Measurements from ENCODE around the gene AOC2.
A peak's percentile ranks its signal among the peaks of the same experiment; 100 is the strongest.

Gene AOC2

GRCh38 chr17:42797067-42798007 is 47.0 kb upstream of the AOC2 start:
- TF ChIP-seq, protein P1, sequence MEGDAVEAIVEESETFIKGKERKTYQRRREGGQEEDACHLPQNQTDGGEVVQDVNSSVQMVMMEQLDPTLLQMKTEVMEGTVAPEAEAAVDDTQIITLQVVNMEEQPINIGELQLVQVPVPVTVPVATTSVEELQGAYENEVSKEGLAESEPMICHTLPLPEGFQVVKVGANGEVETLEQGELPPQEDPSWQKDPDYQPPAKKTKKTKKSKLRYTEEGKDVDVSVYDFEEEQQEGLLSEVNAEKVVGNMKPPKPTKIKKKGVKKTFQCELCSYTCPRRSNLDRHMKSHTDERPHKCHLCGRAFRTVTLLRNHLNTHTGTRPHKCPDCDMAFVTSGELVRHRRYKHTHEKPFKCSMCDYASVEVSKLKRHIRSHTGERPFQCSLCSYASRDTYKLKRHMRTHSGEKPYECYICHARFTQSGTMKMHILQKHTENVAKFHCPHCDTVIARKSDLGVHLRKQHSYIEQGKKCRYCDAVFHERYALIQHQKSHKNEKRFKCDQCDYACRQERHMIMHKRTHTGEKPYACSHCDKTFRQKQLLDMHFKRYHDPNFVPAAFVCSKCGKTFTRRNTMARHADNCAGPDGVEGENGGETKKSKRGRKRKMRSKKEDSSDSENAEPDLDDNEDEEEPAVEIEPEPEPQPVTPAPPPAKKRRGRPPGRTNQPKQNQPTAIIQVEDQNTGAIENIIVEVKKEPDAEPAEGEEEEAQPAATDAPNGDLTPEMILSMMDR (conservative IDR thresholded peaks at IDR 0.05; ENCODE audit: low read depth, low read length) = no peak
- Histone ChIP-seq H3K27me3 (ENCODE audit: insufficient read depth, low read depth) (no peaks in the 10 kb centered on the region), H3K27ac (no peak overlapping the region), H3K9ac (peak overlapping the region; percentile 81; the same call in 1 of the 2 replicates), H3K4me2 (peak overlapping the region; percentile 98), H3K4me3 (IDR thresholded peaks at IDR 0.05; ENCODE audit: insufficient read depth, low read depth, low read length) (no peak overlapping the region), H4K20me1 (ENCODE audit: insufficient read depth) (no peaks in the 10 kb centered on the region), H3K79me2 (ENCODE audit: insufficient read depth, low read depth) (no peaks in the 10 kb centered on the region; the same call in 1 of the 2 replicates), H3K36me3 (ENCODE audit: insufficient read depth) (no peaks in the 10 kb centered on the region), H3K4me1 (ENCODE audit: low read depth, poor library complexity, severe bottlenecking) (peaks cover 13% of the 10 kb centered on the region), H2AFZ (ENCODE audit: low read depth) (peak overlapping the region; percentile 71; the same call in 1 of the 2 replicates)

- peak overlapping the region; percentile 71 for H2AFZ ChIP-seq (ENCODE audit: low read depth)
- no peak overlapping the region; the same call in 1 of the 2 replicates for H3K27ac ChIP-seq
- H3K4me3 ChIP-seq (IDR thresholded peaks at IDR 0.05; ENCODE audit: insufficient read depth, low read depth, low read length) = no peak overlapping the region
- peak overlapping the region; percentile 98 for H3K4me2 ChIP-seq
- H3K9ac ChIP-seq = peak overlapping the region; percentile 81
- no peaks in the 10 kb centered on the region for H4K20me1 ChIP-seq (ENCODE audit: insufficient read depth)
- H3K4me1 ChIP-seq (ENCODE audit: low read depth, poor library complexity, severe bottlenecking) = peaks cover 13% of the 10 kb centered on the region
- no peaks in the 10 kb centered on the region for H3K36me3 ChIP-seq (ENCODE audit: insufficient read depth)
- TF ChIP-seq, protein P1 (conservative IDR thresholded peaks at IDR 0.05; ENCODE audit: low read depth, low read length) = no peak
- H3K79me2 ChIP-seq (ENCODE audit: insufficient read depth, low read depth) = no peaks in the 10 kb centered on the region; the same call in 1 of the 2 replicates
- H3K27me3 ChIP-seq (ENCODE audit: insufficient read depth, low read depth) = no peaks in the 10 kb centered on the region
Measured at GRCh38 chr17:42798011-42798382, 46.4 kb upstream of the AOC2 start.

DNA sequence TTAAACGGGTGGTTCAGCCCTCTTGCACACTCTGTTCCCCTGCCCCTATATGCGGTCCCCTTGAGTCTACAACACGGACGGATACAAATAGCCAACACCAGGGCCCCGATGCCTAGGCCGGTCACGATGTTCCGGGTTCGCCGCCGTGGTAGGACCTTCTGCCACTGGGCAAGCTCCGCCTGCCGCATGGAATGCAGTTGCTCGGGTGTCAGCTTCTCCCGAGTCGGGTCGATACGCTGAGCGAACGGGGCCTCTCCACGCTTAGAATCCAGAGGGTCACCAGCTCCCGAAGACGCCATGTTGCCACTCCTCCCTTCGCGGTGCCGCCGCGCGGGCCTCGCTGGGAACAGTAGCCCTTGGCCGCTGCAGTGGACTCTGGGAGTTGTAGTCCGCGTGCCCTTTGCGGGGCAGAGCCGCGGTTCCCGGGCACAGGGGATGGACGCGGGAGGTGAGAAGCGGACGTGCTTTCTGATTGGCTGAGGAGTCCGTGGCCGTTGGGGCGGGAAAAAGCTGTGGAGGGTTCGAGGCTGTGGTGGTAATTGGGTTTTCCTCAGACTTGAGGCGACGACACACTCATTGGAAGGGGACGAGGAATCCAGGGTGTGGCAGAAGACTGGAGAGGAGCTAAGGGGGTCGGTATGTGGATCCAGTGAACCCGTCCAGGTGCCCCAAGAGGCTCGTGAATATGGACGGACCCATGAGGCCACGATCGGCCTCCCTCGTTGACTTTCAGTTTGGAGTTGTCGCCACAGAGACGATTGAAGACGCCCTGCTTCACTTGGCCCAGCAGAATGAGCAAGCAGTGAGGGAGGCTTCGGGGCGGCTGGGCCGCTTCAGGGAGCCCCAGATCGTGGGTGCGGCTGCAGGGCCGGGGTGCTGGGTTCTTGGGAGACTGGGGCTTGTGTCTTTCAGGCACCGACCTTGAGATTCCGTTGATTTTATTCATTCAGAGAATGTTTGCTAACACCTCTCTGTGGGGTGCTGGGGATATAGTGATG is 45.7 kb upstream of the AOC2 start, which contains the start of the genes CNTD1 and COA3:
TSS of gene CNTD1 (plus strand) at position 479 of the 998 bp plus-strand sequence. CDS start at position 686, 207 bp downstream.
TSS of gene COA3 (minus strand) at position 322 of the 998 bp plus-strand sequence. CDS start at position 299, 23 bp downstream.
- TF ChIP-seq, protein P1 (conservative IDR thresholded peaks at IDR 0.05; ENCODE audit: low read depth, low read length) = no peak
- Histone ChIP-seq H3K79me2 (ENCODE audit: insufficient read depth, low read depth) (no peaks in the 10 kb centered on the region; the same call in 1 of the 2 replicates), H3K4me1 (ENCODE audit: low read depth, poor library complexity, severe bottlenecking) (peaks cover 13% of the 10 kb centered on the region), H3K4me2 (peak within 1 kb of the TSS; percentile 98), H3K27ac (no peak within 1 kb of the TSS; the same call in 1 of the 2 replicates), H4K20me1 (ENCODE audit: insufficient read depth) (no peaks in the 10 kb centered on the region), H3K27me3 (ENCODE audit: insufficient read depth, low read depth) (no peaks in the 10 kb centered on the region), H2AFZ (ENCODE audit: low read depth) (peak within 1 kb of the TSS; percentile 71), H3K4me3 (IDR thresholded peaks at IDR 0.05; ENCODE audit: insufficient read depth, low read depth, low read length) (no peak within 1 kb of the TSS), H3K9ac (peak within 1 kb of the TSS; percentile 81), H3K36me3 (ENCODE audit: insufficient read depth) (no peaks in the 10 kb centered on the region)
